A673 (cell line): ENCODE measurements around the gene MAML3. TPM values are rescaled to one million over a fixed set of nuclear protein-coding genes. Genes with fewer than 3 reads are reported as not detected.

Experiments
- BruUV-seq: library from RNA; stranded (reverse); fragments of 400-500 nt; replicated peaks from 2 replicates; lab custom pipeline; 2021; lab: Mats Ljungman, UMichigan
- CTCF ChIA-PET: fragments of 300-600 bp; sonication (Branson Sonifier 250); formaldehyde crosslinking; loops from one replicate; lab custom pipeline; 2022; ENCODE audit warnings: antibody characterized with exemption; lab: Charles Lee
- POLR2A ChIA-PET: fragments of 300-600 bp; sonication (Branson Sonifier 250); formaldehyde crosslinking; loops from one replicate; lab custom pipeline; 2022; ENCODE audit warnings: antibody characterized with exemption; ENCODE audit not compliant: low non-redundant PET; lab: Charles Lee
- DNase-seq: peaks from one replicate; pipeline ENCODE4 v3.0.0-alpha.2; 2015; ENCODE audit warnings: low spot score
- H3K27ac ChIP-seq: fragments of 200-600 bp; sonication (generic); 2 replicates; pipeline ENCODE4 v1.5.1; 2016; ENCODE audit warnings: mixed run types, low read depth, mild to moderate bottlenecking, mixed read lengths, antibody characterized with exemption, low read length; ENCODE audit not compliant: poor library complexity, severe bottlenecking
- H3K27me3 ChIP-seq: fragments of 200-600 bp; sonication (generic); replicated peaks from 2 replicates; pipeline ENCODE4 v1.6.1; 2017; ENCODE audit warnings: mixed run types, low read depth, mild to moderate bottlenecking, mixed read lengths, antibody characterized with exemption, low read length; ENCODE audit not compliant: insufficient read depth, poor library complexity
- H3K36me3 ChIP-seq: fragments of 200-600 bp; sonication (generic); 2 replicates; pipeline ENCODE4 v1.6.1; 2016; ENCODE audit warnings: mixed run types, mild to moderate bottlenecking, mixed read lengths, antibody characterized with exemption, low read length; ENCODE audit not compliant: insufficient read depth, poor library complexity, severe bottlenecking
- H3K4me1 ChIP-seq: fragments of 200-600 bp; sonication (generic); 2 replicates; pipeline ENCODE4 v1.6.1; 2017; ENCODE audit warnings: mixed run types, mild to moderate bottlenecking, mixed read lengths, antibody characterized with exemption, low read length; ENCODE audit not compliant: insufficient read depth, poor library complexity, severe bottlenecking
- H3K4me3 ChIP-seq: fragments of 200-600 bp; sonication (generic); 2 replicates; pipeline ENCODE4 v1.5.1; 2016; ENCODE audit warnings: low read depth, mixed run types, mild to moderate bottlenecking, mixed read lengths, low read length; ENCODE audit not compliant: poor library complexity, severe bottlenecking
- H3K9me3 ChIP-seq: fragments of 200-600 bp; sonication (generic); 2 replicates; pipeline ENCODE4 v1.6.1; 2016; ENCODE audit warnings: mixed run types, low read depth, mild to moderate bottlenecking, mixed read lengths, antibody characterized with exemption, low read length; ENCODE audit not compliant: poor library complexity, severe bottlenecking
- EZH2 ChIP-seq: fragments of 200-600 bp; sonication (generic); IDR thresholded peaks from 2 replicates; pipeline ENCODE4 v1.6.1; 2017; ENCODE audit warnings: borderline replicate concordance, low read depth, mild to moderate bottlenecking, mixed read lengths, antibody characterized with exemption, low read length; ENCODE audit not compliant: poor library complexity, severe bottlenecking
- intact Hi-C: fragments of 100-400 bp; cut with micrococcal nuclease; formaldehyde crosslinking; loops from one replicate; pipeline ENCODE4 v1.10.0; 2022; ENCODE audit not compliant: unreplicated experiment
- total RNA-seq: library from RNA; stranded (reverse); gene quantifications from 2 replicates; pipeline ENCODE4 v1.2.3, GENCODE V29; 2021
- TF ChIP-seq, protein P1 (sequence below): fragments of 300-800, 200-600 bp; sonication (generic); conservative IDR thresholded peaks from 2 replicates; pipeline ENCODE4 v1.5.1; 2017; ENCODE audit warnings: low read depth, mild to moderate bottlenecking, antibody characterized with exemption, low read length, moderate library complexity, mixed read lengths

The MAML3 gene
- total RNA-seq, 1 experiment from 2014 or later: 3.7 TPM

DNA sequence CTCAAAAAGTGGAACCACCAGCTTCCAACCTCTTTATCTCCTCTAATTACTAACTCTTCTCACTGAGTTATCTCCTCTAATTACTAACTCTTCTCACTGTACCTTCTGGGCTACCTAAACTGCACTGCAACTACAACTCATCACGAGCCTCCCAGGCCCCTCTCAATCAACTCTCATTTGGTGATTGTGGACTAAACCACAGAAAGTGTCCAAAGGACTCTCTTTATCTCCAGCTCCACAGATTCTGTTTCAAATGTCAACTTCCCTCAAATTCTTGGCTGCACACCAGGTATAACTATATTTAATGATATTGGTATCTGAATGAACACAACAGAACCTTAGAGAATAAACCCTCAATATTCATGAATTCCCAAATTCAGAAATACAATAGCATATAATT lies 182.9 kb downstream of the MAML3 start:
- CTCF ChIA-PET: no interaction called here
- POLR2A ChIA-PET: no interaction called here
- no TSS peak for BruUV-seq
- H3K27me3 ChIP-seq: no peaks in the 10 kb centered on the region
- H3K9me3 ChIP-seq: no peaks in the 10 kb centered on the region
- no peaks in the 10 kb centered on the region for H3K4me1 ChIP-seq
- H3K36me3 ChIP-seq: no peaks in the 10 kb centered on the region
- intact Hi-C loops: no loop called here
- TF ChIP-seq EZH2: no peak
- TF ChIP-seq, protein P1, sequence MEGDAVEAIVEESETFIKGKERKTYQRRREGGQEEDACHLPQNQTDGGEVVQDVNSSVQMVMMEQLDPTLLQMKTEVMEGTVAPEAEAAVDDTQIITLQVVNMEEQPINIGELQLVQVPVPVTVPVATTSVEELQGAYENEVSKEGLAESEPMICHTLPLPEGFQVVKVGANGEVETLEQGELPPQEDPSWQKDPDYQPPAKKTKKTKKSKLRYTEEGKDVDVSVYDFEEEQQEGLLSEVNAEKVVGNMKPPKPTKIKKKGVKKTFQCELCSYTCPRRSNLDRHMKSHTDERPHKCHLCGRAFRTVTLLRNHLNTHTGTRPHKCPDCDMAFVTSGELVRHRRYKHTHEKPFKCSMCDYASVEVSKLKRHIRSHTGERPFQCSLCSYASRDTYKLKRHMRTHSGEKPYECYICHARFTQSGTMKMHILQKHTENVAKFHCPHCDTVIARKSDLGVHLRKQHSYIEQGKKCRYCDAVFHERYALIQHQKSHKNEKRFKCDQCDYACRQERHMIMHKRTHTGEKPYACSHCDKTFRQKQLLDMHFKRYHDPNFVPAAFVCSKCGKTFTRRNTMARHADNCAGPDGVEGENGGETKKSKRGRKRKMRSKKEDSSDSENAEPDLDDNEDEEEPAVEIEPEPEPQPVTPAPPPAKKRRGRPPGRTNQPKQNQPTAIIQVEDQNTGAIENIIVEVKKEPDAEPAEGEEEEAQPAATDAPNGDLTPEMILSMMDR: no peak
- H3K27ac ChIP-seq: no peak overlapping the region
- no peak overlapping the region for H3K4me3 ChIP-seq
- no peak for DNase-seq

DNA sequence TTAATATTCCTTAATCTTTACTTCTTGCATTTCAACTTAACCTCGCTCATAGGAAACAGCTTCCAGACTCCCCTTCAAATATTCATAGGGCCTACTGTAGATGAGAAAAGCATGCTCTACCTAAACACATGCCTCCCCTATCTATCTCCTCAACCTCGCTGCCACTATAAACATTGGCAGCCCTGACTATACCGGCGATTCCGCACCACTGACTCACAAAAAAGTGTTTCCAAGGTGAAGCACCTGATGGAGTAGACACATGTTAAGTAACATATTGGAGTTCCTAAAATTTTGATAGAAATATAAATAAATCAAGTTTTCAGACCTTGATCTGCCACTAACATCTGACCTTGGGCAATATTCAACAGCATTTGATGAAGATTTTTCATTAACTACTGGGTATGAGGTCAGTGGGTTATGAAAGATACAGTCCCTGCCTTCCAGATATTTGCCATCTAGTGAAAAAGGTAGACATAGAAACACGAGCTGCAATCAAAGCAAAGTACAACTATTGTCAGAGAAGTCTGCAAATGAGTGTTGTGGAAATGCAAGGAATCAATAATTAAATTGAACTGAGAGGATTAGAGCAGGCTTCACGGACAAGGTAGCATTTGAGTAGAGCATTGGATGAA lies 184.2 kb downstream of the MAML3 start:
- TF ChIP-seq, protein P1: no peak
- no peak for TF ChIP-seq EZH2
- intact Hi-C loops: no loop called here
- ChIA-PET CTCF (no interaction called here), POLR2A (no interaction called here)
- no peaks in the 10 kb centered on the region for H3K9me3 ChIP-seq
- H3K27ac ChIP-seq: no peak overlapping the region
- H3K27me3 ChIP-seq: no peaks in the 10 kb centered on the region
- no peak for DNase-seq
- H3K4me3 ChIP-seq: no peak overlapping the region
- no TSS peak for BruUV-seq
- no peaks in the 10 kb centered on the region for H3K4me1 ChIP-seq
- no peaks in the 10 kb centered on the region for H3K36me3 ChIP-seq

DNA sequence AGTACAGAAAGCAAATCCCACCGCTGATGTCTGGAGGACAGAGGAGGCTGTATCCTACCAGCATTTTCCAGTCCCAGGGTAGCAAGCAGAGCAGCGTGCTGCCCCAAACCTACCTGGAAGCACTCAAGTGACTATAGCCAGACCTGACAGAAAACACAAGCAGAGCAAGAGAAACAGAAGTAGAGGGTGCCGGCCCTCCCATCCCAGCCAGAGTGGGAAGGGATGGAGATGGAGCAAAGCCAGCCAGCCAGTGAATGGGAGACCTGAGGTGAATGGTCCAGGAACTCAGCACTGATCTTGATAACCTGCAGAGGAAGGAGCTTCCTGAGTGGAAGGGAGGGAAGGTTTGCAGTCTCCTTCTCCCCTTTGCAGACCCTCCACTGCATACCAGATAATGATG lies 185.2 kb downstream of the MAML3 start:
- no TSS peak for BruUV-seq

More for the DNA sequence above, 185.2 kb downstream of the MAML3 start:
- DNase-seq: no peak
- ChIA-PET CTCF (no interaction called here), POLR2A (no interaction called here)
- Histone ChIP-seq H3K27me3 (no peaks in the 10 kb centered on the region), H3K9me3 (no peaks in the 10 kb centered on the region), H3K4me1 (no peaks in the 10 kb centered on the region), H3K4me3 (no peak overlapping the region), H3K27ac (no peak overlapping the region), H3K36me3 (no peaks in the 10 kb centered on the region)
- TF ChIP-seq EZH2: no peak
- TF ChIP-seq, protein P1: no peak
- intact Hi-C loops: no loop called here
